Progenitor cell of endocrine pancreas (in vitro differentiated cells): Measurements from ENCODE around the gene RPS6KL1. TPM values are rescaled to one million over a fixed set of nuclear protein-coding genes. Genes with fewer than 3 reads are reported as not detected.

Source experiments
- DNase-seq: peaks from one replicate; pipeline ENCODE4 v3.0.0; 2021; ENCODE audit warnings: low spot score; ENCODE audit not compliant: unreplicated experiment
- H3K27ac Mint-ChIP-seq: 2 replicates; pipeline ENCODE4 v1.8.0; 2021; ENCODE audit warnings: mild to moderate bottlenecking, moderate library complexity, mixed read lengths
- H3K27me3 Mint-ChIP-seq: 2 replicates; pipeline ENCODE4 v1.8.0; 2021; ENCODE audit warnings: mixed read lengths
- H3K36me3 Mint-ChIP-seq: 2 replicates; pipeline ENCODE4 v1.8.0; 2022; ENCODE audit warnings: mixed read lengths; ENCODE audit not compliant: insufficient read depth
- H3K4me1 Mint-ChIP-seq: 2 replicates; pipeline ENCODE4 v1.8.0; 2021; ENCODE audit warnings: low read depth, mixed read lengths
- H3K4me3 Mint-ChIP-seq: 2 replicates; pipeline ENCODE4 v1.8.0; 2021; ENCODE audit warnings: low read depth, mild to moderate bottlenecking, moderate library complexity, mixed read lengths
- H3K9me3 Mint-ChIP-seq: 2 replicates; pipeline ENCODE4 v1.8.0; 2021; ENCODE audit warnings: low read depth, mixed read lengths
- total RNA-seq: library from RNA; stranded (reverse); gene quantifications from 2 replicates; pipeline ENCODE4 v1.2.1, GENCODE V29; 2021
- TF ChIP-seq, protein P1 (sequence below): fragments of 200-600 bp; sonication (generic); IDR thresholded peaks from one replicate; pipeline ENCODE4 v1.5.0; 2021; ENCODE audit warnings: antibody characterized with exemption, mild to moderate bottlenecking; ENCODE audit not compliant: unreplicated experiment

RPS6KL1 gene
- total RNA-seq, 1 donor from 2014 or later = 3.5 TPM

DNA sequence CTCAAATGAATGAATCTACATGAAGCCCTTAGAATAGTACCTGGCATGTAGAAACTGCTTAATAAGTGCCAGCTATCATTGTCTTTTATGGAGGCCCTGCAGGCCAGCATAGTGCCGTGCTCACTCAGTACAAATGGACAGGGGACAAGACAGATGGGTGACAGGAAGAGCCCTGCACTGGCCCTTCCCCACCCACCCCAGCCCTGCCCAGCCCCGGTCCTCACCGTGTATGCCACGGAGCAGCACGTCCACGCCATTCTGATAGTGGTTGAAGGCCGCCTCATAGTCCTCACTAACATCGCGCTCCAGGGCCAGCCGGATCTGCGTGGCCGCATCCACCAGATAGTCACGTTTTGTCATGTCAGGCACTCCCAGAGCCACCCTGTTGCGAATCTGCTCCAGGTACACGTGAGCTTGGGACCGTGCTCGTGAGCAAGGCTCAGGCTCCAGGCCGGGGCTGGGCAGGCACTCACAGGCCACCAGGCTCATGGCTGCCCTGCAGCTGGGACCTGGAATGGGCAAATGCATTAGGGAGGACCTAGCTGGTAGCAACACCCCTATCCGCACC, 1.9 kb downstream of the RPS6KL1 start:
- Mint-ChIP-seq H3K27ac (no peak overlapping the region), H3K36me3 (no peaks in the 10 kb centered on the region), H3K9me3 (no peaks in the 10 kb centered on the region), H3K27me3 (peaks cover 80% of the 10 kb centered on the region), H3K4me1 (peaks cover 1% of the 10 kb centered on the region), H3K4me3 (no peak overlapping the region)
- no peak for DNase-seq
- TF ChIP-seq, protein P1, sequence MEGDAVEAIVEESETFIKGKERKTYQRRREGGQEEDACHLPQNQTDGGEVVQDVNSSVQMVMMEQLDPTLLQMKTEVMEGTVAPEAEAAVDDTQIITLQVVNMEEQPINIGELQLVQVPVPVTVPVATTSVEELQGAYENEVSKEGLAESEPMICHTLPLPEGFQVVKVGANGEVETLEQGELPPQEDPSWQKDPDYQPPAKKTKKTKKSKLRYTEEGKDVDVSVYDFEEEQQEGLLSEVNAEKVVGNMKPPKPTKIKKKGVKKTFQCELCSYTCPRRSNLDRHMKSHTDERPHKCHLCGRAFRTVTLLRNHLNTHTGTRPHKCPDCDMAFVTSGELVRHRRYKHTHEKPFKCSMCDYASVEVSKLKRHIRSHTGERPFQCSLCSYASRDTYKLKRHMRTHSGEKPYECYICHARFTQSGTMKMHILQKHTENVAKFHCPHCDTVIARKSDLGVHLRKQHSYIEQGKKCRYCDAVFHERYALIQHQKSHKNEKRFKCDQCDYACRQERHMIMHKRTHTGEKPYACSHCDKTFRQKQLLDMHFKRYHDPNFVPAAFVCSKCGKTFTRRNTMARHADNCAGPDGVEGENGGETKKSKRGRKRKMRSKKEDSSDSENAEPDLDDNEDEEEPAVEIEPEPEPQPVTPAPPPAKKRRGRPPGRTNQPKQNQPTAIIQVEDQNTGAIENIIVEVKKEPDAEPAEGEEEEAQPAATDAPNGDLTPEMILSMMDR = no peak

DNA sequence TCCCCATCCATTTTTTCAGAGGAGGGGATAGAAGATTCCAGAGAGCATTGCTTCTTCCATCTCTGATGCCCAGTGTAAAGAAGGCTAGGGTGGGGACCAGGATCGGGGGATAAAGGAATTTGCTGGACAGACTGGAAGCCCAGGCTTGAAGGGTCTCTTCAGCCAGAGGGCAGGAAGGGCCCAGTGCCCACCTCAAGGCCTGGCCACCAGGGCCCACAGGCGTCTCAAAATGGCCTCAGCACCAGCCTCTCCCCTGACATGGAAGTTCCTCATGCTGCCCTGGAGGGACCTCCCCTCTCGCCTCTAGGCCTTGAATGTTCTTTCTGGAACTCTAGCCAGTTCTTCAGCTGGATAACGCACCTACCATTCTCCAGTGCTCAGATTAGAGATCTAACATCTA, 2.8 kb downstream of the RPS6KL1 start:
- no peaks in the 10 kb centered on the region for H3K36me3 Mint-ChIP-seq
- TF ChIP-seq, protein P1 = no peak
- no peak for DNase-seq
- no peak overlapping the region for H3K27ac Mint-ChIP-seq
- H3K9me3 Mint-ChIP-seq = no peaks in the 10 kb centered on the region
- peaks cover 84% of the 10 kb centered on the region for H3K27me3 Mint-ChIP-seq
- H3K4me3 Mint-ChIP-seq = no peak overlapping the region
- H3K4me1 Mint-ChIP-seq = peaks cover 1% of the 10 kb centered on the region

DNA sequence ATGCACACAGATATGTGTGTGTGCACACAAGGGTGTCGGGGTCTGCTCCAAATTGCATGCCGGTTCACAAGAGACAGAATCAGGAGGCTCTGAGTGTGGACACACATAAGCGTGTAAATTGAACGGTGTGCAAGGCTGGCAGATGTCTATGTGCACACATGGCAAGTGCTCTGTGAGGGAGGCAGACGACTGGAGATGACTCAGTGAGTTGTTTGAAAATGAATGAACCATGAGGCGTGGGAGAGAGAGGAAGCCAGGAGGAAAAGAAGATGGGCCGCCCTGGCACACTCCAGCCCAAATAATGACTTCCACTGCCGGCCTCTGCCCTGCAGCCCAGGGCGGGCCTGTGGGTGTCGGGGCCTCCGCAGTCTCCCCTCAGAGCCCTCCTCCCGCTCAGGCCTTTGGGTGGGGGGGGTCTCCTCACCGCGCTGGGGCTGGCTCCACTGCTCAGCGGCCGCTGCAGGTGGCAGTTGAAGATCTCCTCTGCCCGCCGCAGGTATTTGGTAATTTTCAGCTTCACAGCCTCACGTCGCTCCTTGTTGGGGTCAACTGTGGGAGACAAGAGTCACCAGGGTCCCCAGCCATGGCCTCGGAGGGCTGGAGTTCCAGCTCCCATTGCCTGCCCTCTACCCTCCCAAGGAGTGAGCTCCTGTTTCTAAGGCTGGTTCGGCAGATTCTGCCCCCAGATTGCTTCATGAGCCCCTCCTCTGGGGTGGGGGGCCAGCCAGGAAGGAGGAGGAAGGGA, 3.5 kb downstream of the RPS6KL1 start:
- H3K4me1 Mint-ChIP-seq = peaks cover 1% of the 10 kb centered on the region
- H3K9me3 Mint-ChIP-seq = no peaks in the 10 kb centered on the region
- TF ChIP-seq, protein P1 = no peak
- no peak overlapping the region for H3K27ac Mint-ChIP-seq
- H3K4me3 Mint-ChIP-seq = no peak overlapping the region
- DNase-seq = no peak
- H3K27me3 Mint-ChIP-seq = peaks cover 82% of the 10 kb centered on the region
- no peaks in the 10 kb centered on the region for H3K36me3 Mint-ChIP-seq

DNA sequence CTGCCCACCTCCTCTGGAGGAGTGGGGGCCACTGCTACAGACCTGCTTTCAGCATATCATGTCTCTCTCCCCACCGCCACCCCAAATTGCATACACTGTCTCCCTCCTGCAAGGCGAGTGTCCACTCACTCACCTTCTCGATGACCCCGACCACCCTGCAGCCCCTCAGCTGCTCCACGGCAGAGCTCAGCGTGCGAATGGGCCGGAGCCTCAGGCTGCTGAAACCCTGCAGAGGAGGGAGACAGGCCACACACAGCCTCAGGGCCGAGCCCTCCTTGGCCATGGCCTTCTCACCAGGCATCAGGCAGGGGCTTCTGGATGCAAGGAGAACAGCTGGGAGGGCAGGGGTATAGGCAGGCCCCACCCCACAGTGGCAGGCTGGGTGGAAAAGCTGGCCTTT, 4.7 kb downstream of the RPS6KL1 start:
- Mint-ChIP-seq H3K4me3 (no peak overlapping the region), H3K27ac (no peak overlapping the region), H3K36me3 (no peaks in the 10 kb centered on the region), H3K27me3 (peaks cover 75% of the 10 kb centered on the region), H3K9me3 (no peaks in the 10 kb centered on the region), H3K4me1 (peaks cover 3% of the 10 kb centered on the region)
- no peak for DNase-seq
- TF ChIP-seq, protein P1 = no peak

DNA sequence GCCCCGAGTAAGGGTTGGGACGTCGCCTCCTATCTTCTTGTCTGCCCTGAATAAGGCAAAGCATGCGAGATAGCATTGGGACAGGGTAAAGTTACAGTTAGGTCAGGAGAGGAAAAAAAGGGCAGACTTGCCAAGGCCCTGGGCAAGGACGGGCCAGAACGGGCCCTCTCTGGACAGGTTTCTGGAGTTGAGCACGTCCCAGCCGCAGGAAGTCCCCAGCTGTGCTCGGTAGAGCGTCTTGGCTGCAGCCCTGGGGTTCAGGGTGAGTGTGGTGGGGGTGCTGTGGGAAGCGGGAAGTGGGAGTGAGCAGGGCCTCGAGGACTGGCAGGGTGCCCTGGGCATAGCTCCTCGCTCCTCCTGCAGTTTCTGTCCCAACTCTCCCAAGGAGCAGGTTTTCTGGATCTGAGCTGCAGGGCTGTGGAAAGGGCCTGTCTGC, 5.4 kb downstream of the RPS6KL1 start:
- Mint-ChIP-seq H3K27me3 (peaks cover 74% of the 10 kb centered on the region), H3K4me3 (no peak overlapping the region), H3K36me3 (no peaks in the 10 kb centered on the region), H3K9me3 (no peaks in the 10 kb centered on the region), H3K4me1 (peaks cover 3% of the 10 kb centered on the region), H3K27ac (no peak overlapping the region)
- TF ChIP-seq, protein P1 = no peak
- DNase-seq = no peak
